ENCODE data around the gene C2orf76. TPM values are rescaled to one million over a fixed set of nuclear protein-coding genes. Genes with fewer than 3 reads are reported as not detected.

Gene C2orf76
- polyA plus RNA-seq, 1 of the 3 experiments (the other 2 are of a cell fraction), result 6.0 TPM

- 94% methylated on average over 6 of the region's 6 CpGs for WGBS (ENCODE audit: low lambda C conversion rate)
Measured at GRCh38 chr2:119332953-119333352, 33.7 kb downstream of the C2orf76 start.

GRCh38 chr2:119327431-119327830 is 39.2 kb downstream of the C2orf76 start:
- TF ChIP-seq RXRA (IDR thresholded peaks at IDR 0.05; ENCODE audit: borderline replicate concordance, low read depth) (no peak), GATA2 (CRISPR knock-in tag; IDR thresholded peaks at IDR 0.05) (no peak), FOSL2 (IDR thresholded peaks at IDR 0.05; ENCODE audit: borderline replicate concordance, low read depth) (no peak), RAD21 (IDR thresholded peaks at IDR 0.05; ENCODE audit: low read length) (no peak), YY1 (IDR thresholded peaks at IDR 0.05; ENCODE audit: low read depth) (no peak), FOXJ3 (CRISPR knock-in tag; IDR thresholded peaks at IDR 0.05) (no peak), NRF1 (IDR thresholded peaks at IDR 0.05; ENCODE audit: low read depth, low read length) (no peak), REST (IDR thresholded peaks at IDR 0.05; ENCODE audit: low read depth, low read length) (no peak), NFIC (IDR thresholded peaks at IDR 0.05; ENCODE audit: borderline replicate concordance) (no peak), IRF3 (IDR thresholded peaks at IDR 0.05; ENCODE audit: low read depth, low read length) (no peak), TCF12 (IDR thresholded peaks at IDR 0.05) (no peak), ZBTB33 (IDR thresholded peaks at IDR 0.05; ENCODE audit: borderline replicate concordance, low read depth) (no peak)
- Histone ChIP-seq H3K27ac (ENCODE audit: low read depth in 2 of 2, low read length in 1 of 2) (no peak overlapping the region), H3K36me3 (replicated peaks in 1 of 2; ENCODE audit: control insufficient read depth in 1 of 2, insufficient read depth in 2 of 2, low read length in 1 of 2) (no peaks in the 10 kb centered on the region), H2AFZ (ENCODE audit: low read depth) (no peak overlapping the region), H3K9ac (no peak overlapping the region), H3K4me2 (no peak overlapping the region), H3K27me3 (ENCODE audit: insufficient read depth) (no peaks in the 10 kb centered on the region), H3K4me1 (ENCODE audit: control insufficient read depth in 1 of 2, insufficient read depth in 2 of 2, low read depth in 1 of 2, low read length in 1 of 2) (peaks cover 0 to 7% of the 10 kb centered on the region in 2 experiments; a peak in 1 of 4 replicates), H3K9me3 (no peaks in the 10 kb centered on the region), H3K79me2 (ENCODE audit: insufficient read depth) (no peaks in the 10 kb centered on the region), H4K20me1 (ENCODE audit: insufficient read depth) (no peaks in the 10 kb centered on the region), H3K4me3 (ENCODE audit: low read depth in 2 of 2, low read length in 1 of 2) (no peak overlapping the region), H3K9me2 (no peaks in the 10 kb centered on the region; the same call in 1 of the 2 replicates), H3F3A (replicated peaks; ENCODE audit: insufficient read depth) (no peaks in the 10 kb centered on the region)
- CTCF ChIA-PET, result interaction anchor here (0.7 to 1.4 kb wide), 2 partner anchors 14 to 16 kb away, joined by 3 read pairs; no protein-coding TSS in a partner anchor
- DNase-seq, result no peak
- POLR2A ChIA-PET, result no interaction called here
- 91% methylated on average over 6 of the region's 6 CpGs for WGBS (ENCODE audit: low lambda C conversion rate)

More at GRCh38 chr2:119332953-119333352, 33.7 kb downstream of the C2orf76 start:
- ChIA-PET POLR2A (no interaction called here), CTCF (no interaction called here)
- no peak for DNase-seq
- no peak overlapping the region for H3K27ac ChIP-seq (ENCODE audit: low read depth in 2 of 2, low read length in 1 of 2)
- H4K20me1 ChIP-seq (ENCODE audit: insufficient read depth), result no peaks in the 10 kb centered on the region
- no peaks in the 10 kb centered on the region; the same call in 1 of the 2 replicates for H3K9me2 ChIP-seq
- no peaks in the 10 kb centered on the region for H3K79me2 ChIP-seq (ENCODE audit: insufficient read depth)
- H3K4me1 ChIP-seq (ENCODE audit: control insufficient read depth in 1 of 2, insufficient read depth in 2 of 2, low read depth in 1 of 2, low read length in 1 of 2), result no peaks in the 10 kb centered on the region
- no peaks in the 10 kb centered on the region for H3K36me3 ChIP-seq (replicated peaks in 1 of 2; ENCODE audit: control insufficient read depth in 1 of 2, insufficient read depth in 2 of 2, low read length in 1 of 2)
- no peak for TF ChIP-seq GATA2 (CRISPR knock-in tag; IDR thresholded peaks at IDR 0.05)
- no peak for TF ChIP-seq EZH2phosphoT487 (IDR thresholded peaks at IDR 0.05; ENCODE audit: borderline replicate concordance, low read depth)
- TF ChIP-seq NRF1 (IDR thresholded peaks at IDR 0.05; ENCODE audit: low read depth, low read length), result no peak
- no peak for TF ChIP-seq RFX5 (IDR thresholded peaks at IDR 0.05; ENCODE audit: low read length)
- H3K9ac ChIP-seq, result no peak overlapping the region
- no peaks in the 10 kb centered on the region for H3K9me3 ChIP-seq
- no peak overlapping the region for H2AFZ ChIP-seq (ENCODE audit: low read depth)
- H3K4me3 ChIP-seq (ENCODE audit: low read depth in 2 of 2, low read length in 1 of 2), result no peak overlapping the region
- H3K27me3 ChIP-seq (ENCODE audit: insufficient read depth), result no peaks in the 10 kb centered on the region
- H3F3A ChIP-seq (replicated peaks; ENCODE audit: insufficient read depth), result no peaks in the 10 kb centered on the region
- H3K4me2 ChIP-seq, result no peak overlapping the region
